ENCODE results near the gene TMEM86A.
A peak's percentile ranks its signal among the peaks of the same experiment; 100 is the strongest.

The TMEM86A gene

DNA sequence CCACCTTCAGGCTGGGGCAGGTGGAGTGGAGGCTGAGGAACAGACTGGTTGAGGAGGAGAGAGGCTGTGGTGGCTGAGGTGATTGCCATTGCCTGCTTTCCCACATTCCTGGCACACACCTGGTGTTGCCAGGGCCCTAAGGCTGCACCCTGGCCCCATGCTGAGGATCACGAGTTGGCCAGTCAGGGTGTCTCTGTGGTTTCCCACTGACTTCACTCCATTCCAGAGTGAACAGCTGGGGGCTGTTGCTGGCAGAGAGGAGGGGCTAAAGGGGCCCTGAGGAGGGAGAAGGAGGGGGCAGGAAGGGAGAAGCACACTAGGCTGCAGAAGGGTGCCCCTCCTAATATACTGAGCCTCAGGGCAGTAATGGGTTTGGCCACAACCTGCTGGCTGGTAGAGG lies 1.8 kb downstream of the TMEM86A start:
- no peak for DNase-seq (ENCODE audit: low read depth in 3 of 3)

GRCh38 chr11:18700872-18701271 lies 2.3 kb downstream of the TMEM86A start:
- DNase-seq (ENCODE audit: low read depth in 3 of 3) = no peak

DNA sequence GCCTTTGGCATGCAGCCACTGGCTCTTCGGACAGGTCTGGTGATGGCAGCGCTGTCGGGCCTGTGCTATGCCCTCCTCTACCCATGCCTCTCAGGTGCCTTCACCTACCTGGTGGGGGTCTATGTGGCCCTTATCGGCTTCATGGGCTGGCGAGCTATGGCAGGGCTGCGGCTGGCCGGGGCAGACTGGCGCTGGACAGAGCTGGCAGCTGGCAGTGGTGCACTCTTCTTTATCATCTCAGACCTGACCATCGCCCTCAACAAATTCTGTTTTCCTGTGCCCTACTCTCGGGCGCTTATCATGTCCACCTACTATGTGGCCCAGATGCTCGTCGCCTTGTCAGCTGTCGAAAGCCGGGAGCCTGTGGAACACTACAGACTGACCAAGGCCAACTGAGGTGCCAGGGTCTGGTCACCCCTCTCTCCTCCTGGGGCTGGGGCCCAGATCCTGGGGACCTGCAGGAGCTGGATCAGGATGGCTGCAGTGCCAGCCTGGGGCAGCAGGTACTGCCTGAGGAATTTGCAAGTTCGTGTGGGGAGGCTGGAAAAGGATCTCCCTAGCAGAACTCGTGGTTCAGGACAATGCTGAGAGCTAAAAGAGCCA lies 3.1 kb downstream of the TMEM86A start:
- no peak for DNase-seq (ENCODE audit: low read depth in 3 of 3)

DNA sequence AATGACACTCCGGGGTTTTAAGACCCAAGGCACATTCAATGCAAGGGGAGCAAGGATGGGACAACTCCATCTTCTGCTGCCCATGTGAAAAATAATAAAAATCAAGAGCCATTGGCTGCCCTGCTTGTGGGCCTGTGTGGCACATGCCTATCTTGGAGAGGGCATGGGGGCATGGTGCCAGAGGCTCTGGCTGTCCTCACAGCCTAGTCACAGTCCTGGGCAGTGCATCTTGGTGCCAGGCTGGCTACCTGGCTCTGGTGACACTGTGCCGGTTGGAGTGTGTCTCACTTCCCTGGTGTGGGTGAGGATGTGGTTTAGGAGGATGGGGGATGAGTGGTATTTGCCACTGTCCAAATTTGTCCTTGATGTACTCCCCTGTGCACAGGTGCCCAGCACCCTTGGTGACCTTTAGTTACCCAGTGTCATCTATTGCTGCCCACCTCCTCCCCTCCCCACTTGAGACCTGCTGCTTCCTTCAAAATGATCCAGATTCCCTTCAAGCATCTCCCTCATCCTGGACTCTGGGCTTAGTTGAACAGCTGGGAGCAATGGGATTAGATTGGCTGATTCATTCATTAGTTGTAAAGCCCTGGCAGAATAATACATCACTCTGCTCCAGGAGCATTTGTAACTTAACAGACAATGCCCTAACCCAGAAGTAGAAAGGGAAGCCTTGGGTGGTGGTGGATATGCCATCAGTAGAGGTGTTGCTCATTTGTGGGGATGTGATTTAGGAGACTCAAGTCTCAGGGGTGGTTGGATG lies 4.6 kb downstream of the TMEM86A start:
- no peak for DNase-seq (ENCODE audit: low read depth in 3 of 3)

GRCh38 chr11:18704045-18704645 lies 5.6 kb downstream of the TMEM86A start:
- DNase-seq (ENCODE audit: low read depth in 3 of 3) = no peak

- DNase-seq (ENCODE audit: low read depth in 3 of 3) = no peak
These were observed 6.1 kb downstream of the TMEM86A start for GRCh38 chr11:18704698-18705097.

GRCh38 chr11:18705651-18706281 lies 7.2 kb downstream of the TMEM86A start:
- no peak for DNase-seq (ENCODE audit: low read depth in 3 of 3)

GRCh38 chr11:18706330-18707243 lies 8.0 kb downstream of the TMEM86A start:
- DNase-seq (ENCODE audit: low read depth in 3 of 3) = no peak

GRCh38 chr11:18707811-18708340 lies 9.3 kb downstream of the TMEM86A start:
- DNase-seq (ENCODE audit: low read depth in 3 of 3) = no peak

- DNase-seq (ENCODE audit: low read depth in 3 of 3) = no peak
These were observed 10.8 kb downstream of the TMEM86A start for GRCh38 chr11:18709414-18709813.

DNA sequence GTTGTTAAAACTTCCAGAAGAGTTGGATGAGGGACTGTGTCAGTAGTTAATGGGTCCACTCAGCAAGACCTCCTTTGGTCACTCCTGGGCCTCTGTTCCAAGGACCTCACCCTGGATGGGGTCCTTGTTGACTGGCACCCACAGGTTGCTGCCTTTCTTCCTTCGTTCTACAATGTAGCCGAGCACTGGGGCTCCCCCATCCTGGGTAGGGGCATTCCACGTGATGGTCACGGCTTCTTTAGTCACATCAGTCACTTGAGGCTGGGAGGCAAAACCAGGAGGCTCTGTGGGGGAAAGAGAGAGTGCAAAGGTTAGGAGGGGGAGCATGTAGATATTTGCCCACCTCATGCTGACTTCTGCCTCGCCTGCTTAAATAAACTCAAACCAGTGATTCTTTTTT lies 12.0 kb downstream of the TMEM86A start:
- DNase-seq (ENCODE audit: low read depth in 3 of 3) = no peak

DNA sequence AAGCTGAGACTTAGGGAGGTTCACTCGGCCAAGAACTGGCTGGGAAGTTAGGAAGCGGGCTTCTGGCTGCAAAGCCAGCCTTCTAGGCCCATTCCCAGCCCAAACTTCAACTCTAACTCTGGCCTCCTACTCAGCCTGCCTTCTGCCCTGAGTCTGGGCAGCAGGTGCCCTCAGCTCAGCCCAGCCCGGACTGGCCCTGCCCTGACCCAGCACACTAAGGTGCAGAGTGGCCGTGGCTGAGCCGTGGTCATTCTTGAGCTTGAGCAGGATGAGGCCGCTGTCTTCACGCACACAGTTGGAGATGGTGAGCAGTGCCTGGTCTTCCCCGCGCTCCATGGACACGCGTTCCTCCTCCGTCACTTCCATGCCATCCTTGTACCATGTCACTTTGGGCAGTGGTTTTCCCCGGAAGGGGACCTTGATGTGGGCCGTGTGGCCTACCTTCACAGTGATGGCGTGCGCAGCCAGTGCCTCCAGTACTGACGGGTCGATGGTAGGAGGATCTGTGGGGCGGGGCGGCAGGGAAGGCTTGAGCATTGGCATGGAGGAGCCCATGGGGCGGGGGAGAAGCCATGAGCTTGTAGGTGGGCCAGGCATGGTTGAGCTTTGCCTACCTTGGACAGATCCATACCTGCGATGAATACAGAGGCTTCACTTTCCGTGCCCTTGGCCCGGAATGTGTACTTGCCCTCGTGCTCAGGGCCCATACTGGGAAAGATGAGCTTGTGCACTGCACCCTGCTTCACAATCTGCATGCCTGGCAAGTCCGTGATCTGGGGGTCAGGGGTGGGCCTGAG lies 15.3 kb downstream of the TMEM86A start:
- no peak for DNase-seq (ENCODE audit: low read depth in 3 of 3)

DNA sequence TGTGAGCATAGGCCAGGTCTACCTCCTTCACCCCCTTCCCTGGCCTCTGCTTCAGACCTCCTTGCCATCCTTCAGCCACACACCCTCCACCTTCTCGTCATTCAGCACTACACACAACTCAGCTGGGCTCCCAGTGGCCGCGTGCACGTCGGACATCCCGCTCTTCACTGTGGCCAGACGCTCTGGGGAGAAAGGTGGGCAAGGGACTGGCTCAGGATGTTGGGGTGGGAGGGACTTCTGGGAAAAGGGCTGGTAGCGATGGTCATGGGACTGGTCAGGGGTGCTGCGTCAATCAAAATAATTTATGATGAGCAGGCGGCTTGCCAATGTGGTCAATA lies 15.8 kb downstream of the TMEM86A start:
- no peak for DNase-seq (ENCODE audit: low read depth in 3 of 3)

DNA sequence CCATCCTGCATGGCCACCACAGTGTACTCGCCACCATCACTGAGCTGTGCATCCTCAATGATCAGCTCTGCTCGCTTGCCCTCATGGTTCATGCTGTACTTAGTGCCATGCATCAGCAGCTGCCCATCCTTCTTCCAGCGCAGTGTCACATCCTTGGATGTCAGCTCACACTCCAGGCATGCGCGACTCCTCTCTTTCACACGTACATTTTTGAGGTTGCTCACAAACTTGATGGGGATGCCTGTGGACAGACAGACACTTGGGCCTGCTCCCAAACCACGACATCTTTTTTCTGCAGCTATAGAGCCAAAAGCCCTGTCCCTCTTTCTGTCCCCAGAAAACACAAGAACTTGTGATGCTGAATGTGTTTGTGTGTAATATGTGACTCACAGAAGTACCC lies 16.9 kb downstream of the TMEM86A start:
- no peak for DNase-seq (ENCODE audit: low read depth in 3 of 3)

- DNase-seq (ENCODE audit: low read depth in 3 of 3) = no peak
These were observed 21.7 kb downstream of the TMEM86A start for GRCh38 chr11:18720091-18720807.

- peak; percentile 52 to 83 (median 58) for DNase-seq (ENCODE audit: low read depth in 3 of 3)
These were observed 22.4 kb downstream of the TMEM86A start for GRCh38 chr11:18720808-18721560.

DNA sequence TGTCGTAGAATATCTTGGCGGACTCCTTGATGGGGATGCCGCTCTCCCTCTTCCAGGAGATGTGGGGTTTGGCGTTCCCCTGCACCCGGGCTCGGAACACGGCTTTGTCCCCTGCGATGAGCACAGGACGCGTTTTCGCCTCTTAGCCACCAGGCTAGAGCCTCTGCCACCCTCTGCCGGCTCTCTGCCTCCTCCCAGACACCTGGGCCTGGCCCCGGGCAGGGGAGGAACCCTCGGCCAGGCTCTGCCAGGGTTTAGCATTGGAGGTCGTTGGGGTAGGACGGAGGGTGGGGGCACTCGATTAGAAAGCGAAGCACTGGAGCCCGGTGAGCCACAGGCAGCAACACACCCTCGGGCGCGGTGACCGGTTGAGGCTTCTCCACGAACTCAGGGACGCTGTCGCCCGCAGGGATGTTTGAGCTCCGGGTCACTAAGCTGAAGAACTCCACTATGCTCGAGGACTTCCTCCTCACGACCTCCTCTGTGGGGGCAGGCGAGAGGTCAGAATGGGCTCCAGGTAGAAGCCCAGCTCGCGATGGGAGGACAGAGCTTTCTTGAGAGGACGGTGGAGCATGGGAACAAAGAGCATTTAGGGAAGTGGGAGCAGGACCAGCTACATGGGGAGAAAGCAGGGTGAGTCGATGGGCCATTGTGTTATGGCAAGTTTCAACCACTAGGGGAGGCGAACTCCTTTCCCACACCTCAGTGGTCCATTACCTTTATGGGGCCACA lies 23.1 kb downstream of the TMEM86A start:
- DNase-seq (ENCODE audit: low read depth in 3 of 3) = peak in 1 of 3 donors; percentile 55

- no peak for DNase-seq (ENCODE audit: low read depth in 3 of 3)
These were observed 23.7 kb downstream of the TMEM86A start for GRCh38 chr11:18722293-18722637.

- DNase-seq (ENCODE audit: low read depth in 3 of 3) = no peak
These were observed 25.4 kb downstream of the TMEM86A start for GRCh38 chr11:18723991-18724390.
